Upper lobe of left lung (tissue), 4 donors: ENCODE data around the gene SLC22A15.

ENCODE experiments used
- CTCF ChIP-seq, 6 experiments: fragments of 450-650 bp in 4 of 6; fragments of 200-600 bp in 2 of 6; sonication (generic) in 2 of 6; IDR thresholded peaks; one replicate each; pipeline ENCODE4 v1.5.1; 2016 to 2019; ENCODE audit warnings: antibody characterized with exemption in 6 of 6
- EP300 ChIP-seq, 4 donors: sonication (generic); formaldehyde crosslinking; IDR thresholded peaks; one replicate each; pipeline ENCODE4 v1.5.1; 2017; ENCODE audit warnings: antibody characterized with exemption in 4 of 4, control low read depth in 2 of 4
- POLR2A ChIP-seq, 4 donors: fragments of 450-650 bp; IDR thresholded peaks; one replicate each; pipeline ENCODE4 v1.5.1; 2016 to 2017; ENCODE audit warnings: antibody characterized with exemption in 4 of 4, mild to moderate bottlenecking in 2 of 4
- POLR2AphosphoS5 ChIP-seq, 2 donors: sonication (generic); formaldehyde crosslinking; IDR thresholded peaks; one replicate each; pipeline ENCODE4 v1.5.1; 2017; ENCODE audit warnings: antibody characterized with exemption in 2 of 2

- TF ChIP-seq CTCF (IDR thresholded peaks at IDR 0.05) (no peak), POLR2AphosphoS5 (IDR thresholded peaks at IDR 0.05) (no peak), POLR2A (IDR thresholded peaks at IDR 0.05) (no peak), EP300 (IDR thresholded peaks at IDR 0.05) (no peak)
Observed at GRCh38 chr1:116062201-116062600, 85.9 kb downstream of the SLC22A15 start.
